ENCODE data around the gene CD96.

DNA sequence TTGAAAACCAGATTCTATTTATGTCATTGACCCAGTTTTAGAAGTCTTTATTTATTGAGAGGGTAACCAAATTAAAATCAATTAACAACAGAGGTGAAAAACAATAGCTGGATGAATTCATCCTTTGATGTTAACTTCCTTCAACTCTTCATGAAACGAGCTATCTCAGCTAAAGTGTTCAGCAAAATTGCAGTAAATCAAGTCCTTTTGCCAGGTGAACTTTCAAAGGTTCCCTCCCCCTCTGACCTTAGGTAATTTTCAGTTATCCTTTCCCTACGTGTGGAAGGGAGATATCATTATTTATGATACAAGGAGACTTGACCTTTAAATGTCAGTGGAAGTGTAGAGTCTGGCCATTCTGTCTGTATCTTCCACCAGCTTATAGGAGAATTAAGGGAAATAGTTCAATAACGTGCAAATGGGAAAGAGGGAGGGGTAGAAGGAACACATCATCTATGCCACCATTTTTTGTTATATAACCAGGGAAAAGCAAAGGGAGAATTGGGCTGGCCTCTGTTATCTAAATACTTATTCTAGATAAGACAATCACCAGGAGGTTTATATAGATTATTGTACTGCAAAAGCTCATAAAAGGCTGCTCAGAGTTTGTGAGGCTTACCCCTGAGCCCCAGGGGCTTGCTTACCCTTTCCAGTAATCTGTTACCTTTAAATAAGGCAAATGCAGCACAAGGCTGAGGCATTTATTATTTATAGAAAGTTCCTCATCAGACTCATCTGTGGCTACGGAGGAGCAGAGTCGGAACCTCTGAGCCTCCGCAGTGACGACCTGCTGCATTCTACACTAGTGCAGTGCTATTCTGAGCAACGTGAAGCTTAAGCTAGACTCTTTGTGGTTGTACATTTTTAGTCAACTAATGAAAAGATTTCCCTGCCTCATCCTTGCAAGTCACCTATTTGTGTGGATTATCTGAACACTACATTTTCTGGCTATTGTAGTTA, 150.9 kb downstream of the CD96 start:
- no peak for TF ChIP-seq EZH2 (IDR thresholded peaks at IDR 0.05; ENCODE audit: borderline replicate concordance, insufficient read depth, low read length, poor library complexity, severe bottlenecking)
- TF ChIP-seq, protein P1, sequence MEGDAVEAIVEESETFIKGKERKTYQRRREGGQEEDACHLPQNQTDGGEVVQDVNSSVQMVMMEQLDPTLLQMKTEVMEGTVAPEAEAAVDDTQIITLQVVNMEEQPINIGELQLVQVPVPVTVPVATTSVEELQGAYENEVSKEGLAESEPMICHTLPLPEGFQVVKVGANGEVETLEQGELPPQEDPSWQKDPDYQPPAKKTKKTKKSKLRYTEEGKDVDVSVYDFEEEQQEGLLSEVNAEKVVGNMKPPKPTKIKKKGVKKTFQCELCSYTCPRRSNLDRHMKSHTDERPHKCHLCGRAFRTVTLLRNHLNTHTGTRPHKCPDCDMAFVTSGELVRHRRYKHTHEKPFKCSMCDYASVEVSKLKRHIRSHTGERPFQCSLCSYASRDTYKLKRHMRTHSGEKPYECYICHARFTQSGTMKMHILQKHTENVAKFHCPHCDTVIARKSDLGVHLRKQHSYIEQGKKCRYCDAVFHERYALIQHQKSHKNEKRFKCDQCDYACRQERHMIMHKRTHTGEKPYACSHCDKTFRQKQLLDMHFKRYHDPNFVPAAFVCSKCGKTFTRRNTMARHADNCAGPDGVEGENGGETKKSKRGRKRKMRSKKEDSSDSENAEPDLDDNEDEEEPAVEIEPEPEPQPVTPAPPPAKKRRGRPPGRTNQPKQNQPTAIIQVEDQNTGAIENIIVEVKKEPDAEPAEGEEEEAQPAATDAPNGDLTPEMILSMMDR (IDR thresholded peaks at IDR 0.05; ENCODE audit: poor library complexity, severe bottlenecking), result no peak
- TF ChIP-seq RAD21 (conservative IDR thresholded peaks at IDR 0.05), result no peak
- TF ChIP-seq POLR2AphosphoS5 (IDR thresholded peaks at IDR 0.05), result no peak
- TF ChIP-seq EP300 (conservative IDR thresholded peaks at IDR 0.05; ENCODE audit: poor library complexity, severe bottlenecking), result no peak
